DOHH2 (cell line): ENCODE results near the gene TUBB.

Experiments
- CTCF ChIP-seq: fragments of 200-600 bp; sonication (generic); IDR thresholded peaks from one replicate; pipeline ENCODE4 v1.5.1; 2014; ENCODE audit warnings: antibody characterized with exemption, mild to moderate bottlenecking, low read depth, low read length; ENCODE audit not compliant: poor library complexity, severe bottlenecking
- EZH2phosphoT487 ChIP-seq: fragments of 200-600 bp; sonication (generic); IDR thresholded peaks from 2 replicates; pipeline ENCODE4 v1.6.1; 2017; ENCODE audit warnings: borderline replicate concordance, mild to moderate bottlenecking, antibody characterized with exemption, low read length, moderate library complexity, mixed read lengths

- no peak for TF ChIP-seq CTCF
- no peak for TF ChIP-seq EZH2phosphoT487
Measured at GRCh38 chr6:30769853-30770524, 49.8 kb downstream of the TUBB start.
